Measurements from ENCODE around the gene MACROD2.

DNA sequence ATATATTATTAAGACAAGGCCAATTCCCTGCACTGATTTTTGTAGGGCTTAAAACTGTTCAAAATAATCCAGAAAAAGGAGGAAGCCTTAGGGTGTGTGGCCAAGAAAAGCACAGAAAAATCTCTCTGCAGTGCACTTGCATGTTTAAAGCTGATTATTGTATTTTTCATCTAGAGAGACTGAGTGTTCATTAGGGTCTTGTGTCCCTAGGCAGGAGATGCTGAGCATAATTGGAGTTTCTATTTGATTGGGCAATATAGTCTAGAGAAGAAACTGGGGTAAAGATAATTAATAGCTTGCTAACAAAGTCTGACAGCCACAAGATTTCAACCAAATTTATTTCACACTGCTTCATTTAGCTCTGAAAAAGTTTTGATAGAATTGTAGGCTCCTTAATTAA, 339.7 kb downstream of the MACROD2 start:
- no peak for TF ChIP-seq POLR2AphosphoS5 (IDR thresholded peaks at IDR 0.05; ENCODE audit: low read depth, low read length)
- TF ChIP-seq POLR2A (IDR thresholded peaks at IDR 0.05; ENCODE audit: low read depth, low read length) = no peak
